MM.1S (cell line): ENCODE results near the gene ADARB2.

Experiments used
- DNase-seq: peaks from one replicate; pipeline ENCODE4 v3.0.0-alpha.2; 2015
- H2AFZ ChIP-seq: fragments of 300-600 bp; sonication (generic); 2 replicates; pipeline ENCODE4 v1.6.0; 2016; ENCODE audit warnings: antibody characterized with exemption, low read length
- H3F3A ChIP-seq: fragments of 300-600 bp; sonication (generic); 2 replicates; pipeline ENCODE4 v1.6.1; 2016; ENCODE audit warnings: mild to moderate bottlenecking, antibody characterized with exemption, low read length, moderate library complexity, mixed read lengths; ENCODE audit not compliant: insufficient read depth
- H3K27ac ChIP-seq: fragments of 300-600 bp; sonication (generic); 2 replicates; pipeline ENCODE4 v1.5.1; 2016; ENCODE audit warnings: mild to moderate bottlenecking, low read length
- H3K27me3 ChIP-seq: fragments of 300-600 bp; sonication (generic); replicated peaks from 2 replicates; pipeline ENCODE4 v1.6.0; 2016; ENCODE audit warnings: low read length; ENCODE audit not compliant: insufficient read depth
- H3K36me3 ChIP-seq: fragments of 300-600 bp; sonication (generic); replicated peaks from 2 replicates; pipeline ENCODE4 v1.6.1; 2016; ENCODE audit warnings: mild to moderate bottlenecking, low read length, mixed read lengths; ENCODE audit not compliant: insufficient read depth
- H3K4me1 ChIP-seq: fragments of 300-600 bp; sonication (generic); 2 replicates; pipeline ENCODE4 v1.6.1; 2016; ENCODE audit warnings: low read length, mixed read lengths
- H3K4me2 ChIP-seq: fragments of 300-600 bp; sonication (generic); 2 replicates; pipeline ENCODE4 v1.6.0; 2016; ENCODE audit warnings: low read depth, low read length
- H3K4me3 ChIP-seq: fragments of 300-600 bp; sonication (generic); 2 replicates; pipeline ENCODE4 v1.5.1; 2016; ENCODE audit warnings: low read length, mixed read lengths
- H3K79me2 ChIP-seq: fragments of 300-600 bp; sonication (generic); 2 replicates; pipeline ENCODE4 v1.6.1; 2016; ENCODE audit warnings: mixed run types, low read length, mixed read lengths
- H3K9ac ChIP-seq: fragments of 300-600 bp; sonication (generic); 2 replicates; pipeline ENCODE4 v1.6.1; 2016; ENCODE audit warnings: low read length, mixed read lengths
- H3K9me2 ChIP-seq: fragments of 300-600 bp; sonication (generic); replicated peaks from 2 replicates; pipeline ENCODE4 v1.6.1; 2016; ENCODE audit warnings: mild to moderate bottlenecking, low read length, mixed read lengths; ENCODE audit not compliant: insufficient read depth
- H3K9me3 ChIP-seq: fragments of 300-600 bp; sonication (generic); replicated peaks from 2 replicates; pipeline ENCODE4 v1.6.1; 2016; ENCODE audit warnings: mild to moderate bottlenecking, low read length, mixed read lengths; ENCODE audit not compliant: insufficient read depth
- H4K20me1 ChIP-seq: fragments of 300-600 bp; sonication (generic); 2 replicates; pipeline ENCODE4 v1.6.1; 2016; ENCODE audit warnings: mild to moderate bottlenecking, low read length, moderate library complexity, mixed read lengths; ENCODE audit not compliant: insufficient read depth
- EZH2 ChIP-seq: fragments of 300-600 bp; sonication (generic); optimal IDR thresholded peaks from 2 replicates; pipeline ENCODE3; 2017; ENCODE audit warnings: low read depth, mild to moderate bottlenecking, antibody characterized with exemption, low read length, mixed read lengths
- EZH2phosphoT487 ChIP-seq: fragments of 300-600 bp; sonication (generic); IDR thresholded peaks from 2 replicates; pipeline ENCODE4 v1.6.1; 2018; ENCODE audit warnings: antibody characterized with exemption, low read length
- TF ChIP-seq, protein P1 (sequence below): fragments of 300-600 bp; sonication (generic); IDR thresholded peaks from 2 replicates; pipeline ENCODE4 v1.5.1; 2016; ENCODE audit warnings: antibody characterized with exemption, low read length, mixed read lengths

The ADARB2 gene

DNA sequence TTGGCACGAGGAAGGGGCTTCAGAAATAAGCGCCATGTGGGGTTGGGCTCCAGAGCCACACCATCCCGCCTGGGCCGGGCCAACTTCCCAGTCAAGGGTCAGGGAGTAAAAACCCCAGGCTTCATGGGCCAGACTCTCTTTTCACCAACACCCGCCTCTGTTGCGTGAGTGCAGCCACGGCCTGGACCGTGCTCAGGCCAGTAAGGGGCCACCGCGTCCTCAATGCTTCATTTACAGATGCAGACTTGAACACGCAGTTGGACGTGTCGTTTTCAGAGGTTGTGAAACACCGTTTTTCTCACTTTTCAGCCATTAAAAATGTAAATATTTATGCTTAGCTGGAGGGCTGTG, 520.1 kb downstream of the ADARB2 start:
- no peak overlapping the region for H3K4me2 ChIP-seq
- no peak for TF ChIP-seq EZH2
- TF ChIP-seq, protein P1, sequence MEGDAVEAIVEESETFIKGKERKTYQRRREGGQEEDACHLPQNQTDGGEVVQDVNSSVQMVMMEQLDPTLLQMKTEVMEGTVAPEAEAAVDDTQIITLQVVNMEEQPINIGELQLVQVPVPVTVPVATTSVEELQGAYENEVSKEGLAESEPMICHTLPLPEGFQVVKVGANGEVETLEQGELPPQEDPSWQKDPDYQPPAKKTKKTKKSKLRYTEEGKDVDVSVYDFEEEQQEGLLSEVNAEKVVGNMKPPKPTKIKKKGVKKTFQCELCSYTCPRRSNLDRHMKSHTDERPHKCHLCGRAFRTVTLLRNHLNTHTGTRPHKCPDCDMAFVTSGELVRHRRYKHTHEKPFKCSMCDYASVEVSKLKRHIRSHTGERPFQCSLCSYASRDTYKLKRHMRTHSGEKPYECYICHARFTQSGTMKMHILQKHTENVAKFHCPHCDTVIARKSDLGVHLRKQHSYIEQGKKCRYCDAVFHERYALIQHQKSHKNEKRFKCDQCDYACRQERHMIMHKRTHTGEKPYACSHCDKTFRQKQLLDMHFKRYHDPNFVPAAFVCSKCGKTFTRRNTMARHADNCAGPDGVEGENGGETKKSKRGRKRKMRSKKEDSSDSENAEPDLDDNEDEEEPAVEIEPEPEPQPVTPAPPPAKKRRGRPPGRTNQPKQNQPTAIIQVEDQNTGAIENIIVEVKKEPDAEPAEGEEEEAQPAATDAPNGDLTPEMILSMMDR, result no peak
- TF ChIP-seq EZH2phosphoT487, result no peak
- no peak overlapping the region for H3K4me3 ChIP-seq
- no peaks in the 10 kb centered on the region for H3K9me3 ChIP-seq
- no peak for DNase-seq
- H3K36me3 ChIP-seq, result no peaks in the 10 kb centered on the region
- no peaks in the 10 kb centered on the region for H3F3A ChIP-seq
- H3K9ac ChIP-seq, result no peak overlapping the region
- no peaks in the 10 kb centered on the region for H3K27me3 ChIP-seq
- H3K9me2 ChIP-seq, result no peaks in the 10 kb centered on the region
- H4K20me1 ChIP-seq, result no peaks in the 10 kb centered on the region
- no peak overlapping the region for H3K27ac ChIP-seq
- H2AFZ ChIP-seq, result no peak overlapping the region
- H3K4me1 ChIP-seq, result no peaks in the 10 kb centered on the region
- no peaks in the 10 kb centered on the region for H3K79me2 ChIP-seq

DNA sequence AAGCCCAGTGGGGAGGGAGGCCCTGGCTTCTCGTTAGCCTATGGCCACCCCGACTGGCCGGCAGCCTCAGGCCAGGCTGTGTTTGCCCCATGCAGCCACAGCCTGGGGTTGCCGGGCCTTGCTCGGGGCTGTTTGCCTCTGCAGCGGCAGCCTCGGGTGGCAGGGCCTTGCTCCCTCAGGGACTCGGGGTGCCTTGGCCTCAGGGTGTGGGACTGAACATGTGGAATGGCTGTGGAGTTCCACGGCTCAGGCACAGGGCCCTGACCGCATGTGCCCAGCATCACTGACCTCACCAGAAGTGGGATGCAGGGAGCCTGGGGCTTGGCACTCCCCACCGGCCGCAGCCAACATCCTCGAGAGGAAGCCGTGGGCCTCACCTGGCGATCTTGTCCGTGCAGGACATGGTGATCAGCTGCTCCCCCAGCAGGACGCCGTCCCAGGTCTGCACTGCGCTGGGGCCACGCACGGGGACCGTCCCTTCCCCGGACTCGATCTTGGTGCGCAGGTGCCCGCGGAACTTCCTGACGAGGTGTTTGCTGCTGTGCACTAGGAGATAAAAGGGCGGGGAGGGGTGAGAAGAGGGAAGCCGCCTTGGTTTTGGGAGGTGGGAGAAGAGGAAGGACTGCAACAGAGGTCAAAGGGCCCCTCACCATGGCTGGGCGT, 520.6 kb downstream of the ADARB2 start:
- no peak for DNase-seq
- Histone ChIP-seq H3K4me1 (no peaks in the 10 kb centered on the region), H3K9me2 (no peaks in the 10 kb centered on the region), H3K9ac (no peak overlapping the region), H3K9me3 (no peaks in the 10 kb centered on the region), H4K20me1 (no peaks in the 10 kb centered on the region), H3K27ac (no peak overlapping the region), H3F3A (no peaks in the 10 kb centered on the region), H3K79me2 (no peaks in the 10 kb centered on the region), H3K4me3 (no peak overlapping the region), H3K36me3 (no peaks in the 10 kb centered on the region), H3K4me2 (no peak overlapping the region), H2AFZ (no peak overlapping the region), H3K27me3 (no peaks in the 10 kb centered on the region)
- no peak for TF ChIP-seq EZH2
- TF ChIP-seq, protein P1, result no peak

DNA sequence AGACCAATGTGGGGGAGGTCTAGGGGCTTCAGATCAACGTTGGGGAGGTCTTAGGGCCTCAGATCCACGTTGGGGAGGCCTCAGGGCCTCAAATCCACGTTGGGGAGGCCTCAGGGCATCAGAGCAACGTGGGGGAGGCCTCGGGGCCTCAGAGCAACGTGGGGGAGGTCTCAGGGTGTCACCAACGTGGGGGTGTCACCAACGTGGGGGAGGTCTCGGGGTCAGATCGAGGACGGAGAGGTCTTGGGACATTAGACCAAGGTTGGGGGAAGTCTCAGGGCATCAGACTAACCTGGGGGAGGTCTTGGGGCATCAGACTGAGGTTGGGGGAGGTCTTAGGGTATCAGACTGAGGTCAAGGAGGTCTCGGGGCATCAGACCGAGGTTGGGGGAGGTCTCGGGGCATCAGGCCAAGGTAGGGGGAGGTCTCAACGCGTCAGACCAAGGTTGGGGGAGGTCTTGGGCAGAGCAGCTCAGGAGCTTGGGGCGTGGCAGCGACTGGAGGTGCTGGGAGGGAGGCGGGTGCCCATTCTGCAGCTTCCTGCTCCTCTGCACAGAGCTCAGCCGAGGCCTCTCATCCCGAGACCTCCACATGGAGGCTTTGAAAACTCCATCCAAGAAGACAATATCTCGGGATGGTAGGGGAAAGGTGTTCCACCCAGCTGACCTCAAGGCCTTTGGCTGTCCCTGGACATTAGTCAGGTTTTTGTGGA, 521.3 kb downstream of the ADARB2 start:
- Histone ChIP-seq H3K79me2 (no peaks in the 10 kb centered on the region), H3K9me3 (no peaks in the 10 kb centered on the region), H4K20me1 (no peaks in the 10 kb centered on the region), H3K9ac (no peak overlapping the region), H3K27ac (no peak overlapping the region), H3F3A (no peaks in the 10 kb centered on the region), H3K36me3 (no peaks in the 10 kb centered on the region), H3K4me1 (no peaks in the 10 kb centered on the region), H3K9me2 (no peaks in the 10 kb centered on the region), H2AFZ (no peak overlapping the region), H3K4me2 (no peak overlapping the region), H3K4me3 (no peak overlapping the region), H3K27me3 (no peaks in the 10 kb centered on the region)
- TF ChIP-seq, protein P1, result no peak
- TF ChIP-seq EZH2, result no peak
- TF ChIP-seq EZH2phosphoT487, result no peak
- DNase-seq, result no peak
